KOPT-K1 (cell line): Measurements from ENCODE around the gene CDX2.

Source experiments
- H3K27ac ChIP-seq: fragments of 200-600 bp; sonication (generic); 2 replicates; pipeline ENCODE4 v1.5.1; 2016; ENCODE audit warnings: antibody characterized with exemption, mild to moderate bottlenecking, low read depth, low read length; ENCODE audit not compliant: poor library complexity, severe bottlenecking
- H3K36me3 ChIP-seq: fragments of 200-600 bp; sonication (generic); 2 replicates; pipeline ENCODE4 v1.5.1; 2017; ENCODE audit warnings: antibody characterized with exemption, mild to moderate bottlenecking, low read length, moderate library complexity; ENCODE audit not compliant: insufficient read depth
- H3K9me3 ChIP-seq: fragments of 200-600 bp; sonication (generic); 2 replicates; pipeline ENCODE4 v1.5.1; 2017; ENCODE audit warnings: antibody characterized with exemption, low read length, mild to moderate bottlenecking; ENCODE audit not compliant: insufficient read depth, poor library complexity, severe bottlenecking

The CDX2 gene

GRCh38 chr13:27933118-27933517 lies 36.0 kb downstream of the CDX2 start:
- no peak overlapping the region for H3K27ac ChIP-seq
- peaks cover 3% of the 10 kb centered on the region for H3K9me3 ChIP-seq
- H3K36me3 ChIP-seq = no peaks in the 10 kb centered on the region

GRCh38 chr13:27929868-27930267 lies 39.2 kb downstream of the CDX2 start:
- H3K9me3 ChIP-seq = peaks cover 14% of the 10 kb centered on the region
- no peaks in the 10 kb centered on the region for H3K36me3 ChIP-seq
- H3K27ac ChIP-seq = no peak overlapping the region

- no peaks in the 10 kb centered on the region for H3K36me3 ChIP-seq
- H3K27ac ChIP-seq = no peak overlapping the region
- peaks cover 14% of the 10 kb centered on the region for H3K9me3 ChIP-seq
Measured at GRCh38 chr13:27928805-27929753, 40.0 kb downstream of the CDX2 start.

- peaks cover 14% of the 10 kb centered on the region for H3K9me3 ChIP-seq
- H3K27ac ChIP-seq = no peak overlapping the region
Measured at GRCh38 chr13:27928353-27928804, 40.7 kb downstream of the CDX2 start.

GRCh38 chr13:27927444-27928352 lies 41.4 kb downstream of the CDX2 start:
- no peak overlapping the region for H3K27ac ChIP-seq
- H3K36me3 ChIP-seq = no peaks in the 10 kb centered on the region
- peaks cover 14% of the 10 kb centered on the region for H3K9me3 ChIP-seq

More at GRCh38 chr13:27928353-27928804, 40.7 kb downstream of the CDX2 start:
- no peaks in the 10 kb centered on the region for H3K36me3 ChIP-seq

- Histone ChIP-seq H3K27ac (no peak overlapping the region), H3K36me3 (no peaks in the 10 kb centered on the region), H3K9me3 (peaks cover 14% of the 10 kb centered on the region)
Measured at GRCh38 chr13:27926644-27927434, 42.3 kb downstream of the CDX2 start.

GRCh38 chr13:27925220-27925991 lies 43.7 kb downstream of the CDX2 start:
- no peak overlapping the region for H3K27ac ChIP-seq
- H3K36me3 ChIP-seq = no peaks in the 10 kb centered on the region
- H3K9me3 ChIP-seq = peaks cover 14% of the 10 kb centered on the region

- Histone ChIP-seq H3K36me3 (no peaks in the 10 kb centered on the region), H3K27ac (no peak overlapping the region), H3K9me3 (peaks cover 14% of the 10 kb centered on the region)
Measured at GRCh38 chr13:27924529-27925141, 44.5 kb downstream of the CDX2 start.

- peaks cover 14% of the 10 kb centered on the region for H3K9me3 ChIP-seq
- H3K27ac ChIP-seq = no peak overlapping the region
- H3K36me3 ChIP-seq = no peaks in the 10 kb centered on the region
Measured at GRCh38 chr13:27923794-27924528, 45.2 kb downstream of the CDX2 start.

- H3K9me3 ChIP-seq = peaks cover 10% of the 10 kb centered on the region
- no peak overlapping the region for H3K27ac ChIP-seq
- H3K36me3 ChIP-seq = no peaks in the 10 kb centered on the region
Measured at GRCh38 chr13:27922883-27923612, 46.1 kb downstream of the CDX2 start.

GRCh38 chr13:27921961-27922882 lies 46.9 kb downstream of the CDX2 start:
- no peaks in the 10 kb centered on the region for H3K36me3 ChIP-seq
- peaks cover 4% of the 10 kb centered on the region for H3K9me3 ChIP-seq
- no peak overlapping the region for H3K27ac ChIP-seq
